ENCODE measurements around the gene DYNC1I1.

The DYNC1I1 gene

DNA sequence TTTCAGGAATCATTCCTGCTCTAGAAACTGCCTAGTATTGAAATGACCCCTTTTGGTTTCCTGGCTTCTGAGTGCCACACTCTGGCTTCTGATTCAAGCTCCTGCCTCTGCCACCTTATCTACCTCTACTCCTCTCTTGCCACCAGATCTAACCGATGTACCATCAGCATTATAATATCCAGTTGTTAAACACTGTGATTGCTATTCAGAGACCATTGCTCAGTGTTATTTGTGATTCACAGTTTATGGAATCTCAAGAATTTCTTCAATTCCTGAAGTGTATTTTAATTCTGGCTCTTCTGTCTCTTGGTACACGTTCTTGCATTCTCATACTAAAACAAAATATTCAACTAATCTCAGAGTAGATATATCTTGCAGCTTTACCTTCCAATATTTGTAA is 88.7 kb downstream of the DYNC1I1 start:
- H3K27me3 ChIP-seq (replicated peaks) = no peaks in the 10 kb centered on the region
- H3K4me3 ChIP-seq (ENCODE audit: low read depth, low read length) = no peak overlapping the region
- TF ChIP-seq, protein P1, sequence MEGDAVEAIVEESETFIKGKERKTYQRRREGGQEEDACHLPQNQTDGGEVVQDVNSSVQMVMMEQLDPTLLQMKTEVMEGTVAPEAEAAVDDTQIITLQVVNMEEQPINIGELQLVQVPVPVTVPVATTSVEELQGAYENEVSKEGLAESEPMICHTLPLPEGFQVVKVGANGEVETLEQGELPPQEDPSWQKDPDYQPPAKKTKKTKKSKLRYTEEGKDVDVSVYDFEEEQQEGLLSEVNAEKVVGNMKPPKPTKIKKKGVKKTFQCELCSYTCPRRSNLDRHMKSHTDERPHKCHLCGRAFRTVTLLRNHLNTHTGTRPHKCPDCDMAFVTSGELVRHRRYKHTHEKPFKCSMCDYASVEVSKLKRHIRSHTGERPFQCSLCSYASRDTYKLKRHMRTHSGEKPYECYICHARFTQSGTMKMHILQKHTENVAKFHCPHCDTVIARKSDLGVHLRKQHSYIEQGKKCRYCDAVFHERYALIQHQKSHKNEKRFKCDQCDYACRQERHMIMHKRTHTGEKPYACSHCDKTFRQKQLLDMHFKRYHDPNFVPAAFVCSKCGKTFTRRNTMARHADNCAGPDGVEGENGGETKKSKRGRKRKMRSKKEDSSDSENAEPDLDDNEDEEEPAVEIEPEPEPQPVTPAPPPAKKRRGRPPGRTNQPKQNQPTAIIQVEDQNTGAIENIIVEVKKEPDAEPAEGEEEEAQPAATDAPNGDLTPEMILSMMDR (IDR thresholded peaks at IDR 0.05; ENCODE audit: low read depth, low read length, missing control alignments) = no peak
- DNase-seq = no peak
- H3K36me3 ChIP-seq (replicated peaks) = no peaks in the 10 kb centered on the region
- H3K27ac ChIP-seq = no peak overlapping the region
- in situ Hi-C loops (cut with HindIII; ENCODE audit: low pct_ligation_motif_present, low sequenced_read_pairs) = no loop called here

DNA sequence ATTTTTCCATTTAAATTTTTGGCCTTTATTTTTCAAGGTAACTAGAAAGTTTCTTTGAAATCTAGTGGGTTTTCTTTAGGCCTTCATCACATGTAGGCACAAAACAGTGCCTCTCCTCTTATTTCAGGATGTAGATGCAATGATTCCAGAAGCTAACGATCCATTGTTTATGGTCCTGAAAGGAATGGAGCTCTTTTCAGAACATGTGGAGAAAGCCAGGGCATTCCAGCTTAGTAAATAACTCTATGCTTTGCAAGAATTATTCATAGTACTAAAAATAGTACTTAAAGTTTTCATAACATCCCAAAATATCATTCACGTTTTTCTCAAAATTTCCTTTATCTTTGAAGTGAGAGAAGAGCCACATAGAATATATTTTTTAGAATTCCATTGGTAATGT is 91.3 kb downstream of the DYNC1I1 start:
- Histone ChIP-seq H3K4me3 (ENCODE audit: low read depth, low read length) (no peak overlapping the region), H3K27ac (no peak overlapping the region), H3K36me3 (replicated peaks) (no peaks in the 10 kb centered on the region), H3K27me3 (replicated peaks) (no peaks in the 10 kb centered on the region)
- DNase-seq = no peak
- TF ChIP-seq, protein P1 (IDR thresholded peaks at IDR 0.05; ENCODE audit: low read depth, low read length, missing control alignments) = no peak
- in situ Hi-C loops (cut with HindIII; ENCODE audit: low pct_ligation_motif_present, low sequenced_read_pairs) = no loop called here

DNA sequence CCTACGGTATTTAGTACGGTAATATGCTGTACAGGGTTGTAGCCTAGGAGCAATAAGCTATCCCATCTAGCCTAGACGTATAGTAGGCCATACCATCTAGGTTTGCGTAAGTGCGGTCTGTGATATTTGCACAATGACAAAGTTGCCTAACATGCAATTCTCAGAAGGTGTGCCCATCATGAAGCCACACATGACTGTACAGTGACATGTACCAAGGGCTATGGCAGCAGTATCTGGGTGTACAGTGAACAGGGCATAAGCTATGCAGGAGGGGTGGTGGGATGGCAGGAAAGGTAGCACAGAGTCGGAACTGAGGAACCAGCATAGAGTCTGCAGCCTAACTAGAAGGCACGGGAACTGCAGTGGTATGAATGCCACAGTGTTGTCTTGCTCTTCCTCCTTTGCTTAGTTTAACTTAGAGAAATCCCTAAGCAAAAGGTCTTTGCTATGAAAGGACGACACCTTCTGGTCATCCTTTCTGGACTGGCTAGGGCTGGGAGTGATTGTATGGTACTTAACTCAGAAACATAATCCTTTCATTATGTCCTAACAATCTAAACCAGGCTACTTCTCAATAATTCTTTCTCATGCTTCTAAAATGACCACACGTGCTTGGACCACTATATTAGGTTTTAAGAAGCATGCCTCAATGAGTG is 93.5 kb downstream of the DYNC1I1 start:
- DNase-seq = peak; percentile 33
- TF ChIP-seq, protein P1 (IDR thresholded peaks at IDR 0.05; ENCODE audit: low read depth, low read length, missing control alignments) = peak; percentile 65

DNA sequence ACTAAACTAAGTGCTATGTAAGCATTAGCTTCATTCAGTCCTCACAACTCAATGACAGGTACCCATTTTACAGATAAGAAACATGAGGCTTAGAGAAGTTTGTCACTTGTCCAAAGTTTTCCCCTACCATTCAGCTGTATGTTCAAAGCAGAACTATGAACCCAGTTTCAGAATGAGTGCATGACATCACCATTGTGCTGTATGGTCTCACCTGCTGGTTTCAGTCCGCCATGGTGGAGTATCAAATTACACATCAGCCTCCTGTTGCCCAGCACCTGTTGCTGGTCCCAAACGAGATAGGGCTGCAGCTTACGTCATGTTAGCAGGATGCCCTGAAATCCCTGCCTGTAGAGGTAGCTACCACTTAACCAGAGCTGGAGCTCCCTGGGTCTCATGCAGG is 95.0 kb downstream of the DYNC1I1 start:
- TF ChIP-seq, protein P1 (IDR thresholded peaks at IDR 0.05; ENCODE audit: low read depth, low read length, missing control alignments) = no peak
- no peak overlapping the region for H3K27ac ChIP-seq
- in situ Hi-C loops (cut with HindIII; ENCODE audit: low pct_ligation_motif_present, low sequenced_read_pairs) = no loop called here
- no peaks in the 10 kb centered on the region for H3K36me3 ChIP-seq (replicated peaks)
- no peaks in the 10 kb centered on the region for H3K27me3 ChIP-seq (replicated peaks)
- DNase-seq = no peak
- no peak overlapping the region for H3K4me3 ChIP-seq (ENCODE audit: low read depth, low read length)

More for the DNA sequence above, 93.5 kb downstream of the DYNC1I1 start:
- Histone ChIP-seq H3K27me3 (replicated peaks) (no peaks in the 10 kb centered on the region), H3K27ac (no peak overlapping the region), H3K4me3 (ENCODE audit: low read depth, low read length) (no peak overlapping the region), H3K36me3 (replicated peaks) (no peaks in the 10 kb centered on the region)
- in situ Hi-C loops (cut with HindIII; ENCODE audit: low pct_ligation_motif_present, low sequenced_read_pairs) = no loop called here

DNA sequence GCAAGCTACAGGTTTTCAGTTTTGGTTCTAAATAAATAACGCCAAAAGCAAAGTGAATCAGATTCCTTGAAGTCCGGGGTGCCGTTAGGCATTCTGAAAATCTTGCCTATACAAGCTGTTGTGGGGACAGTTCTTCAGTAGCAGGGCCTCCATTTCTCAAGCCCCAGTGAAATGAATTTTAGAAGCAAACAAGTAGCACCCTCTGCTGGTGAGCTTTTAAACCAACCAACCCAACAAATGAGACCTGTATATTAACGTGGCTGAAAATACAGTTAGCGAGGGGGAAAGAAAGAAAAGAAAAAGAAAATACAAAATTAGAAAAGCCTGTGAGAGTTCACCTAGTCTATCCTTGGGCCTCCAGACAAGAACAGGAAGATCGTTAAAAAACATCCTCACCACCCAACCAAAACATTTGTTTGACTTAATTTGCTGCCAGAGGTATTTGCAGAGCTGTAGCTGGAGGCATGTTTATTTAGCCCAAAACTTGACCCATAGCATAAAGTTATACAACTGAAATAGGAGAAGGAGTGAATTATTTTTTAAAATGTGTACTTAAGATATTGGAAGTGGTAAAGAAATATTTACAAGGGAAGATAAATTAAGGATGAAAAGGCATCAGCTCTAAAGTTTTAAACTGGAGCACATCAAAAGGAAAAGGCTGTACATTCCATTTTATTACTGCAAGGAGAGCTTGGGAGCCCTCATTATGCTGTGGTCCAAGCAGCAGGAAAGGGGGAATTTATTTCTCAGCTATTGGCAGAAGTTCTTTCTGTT is 98.9 kb downstream of the DYNC1I1 start:
- in situ Hi-C loops (cut with HindIII; ENCODE audit: low pct_ligation_motif_present, low sequenced_read_pairs) = no loop called here
- Histone ChIP-seq H3K4me3 (ENCODE audit: low read depth, low read length) (no peak overlapping the region), H3K27me3 (replicated peaks) (no peaks in the 10 kb centered on the region), H3K27ac (no peak overlapping the region), H3K36me3 (replicated peaks) (no peaks in the 10 kb centered on the region)
- DNase-seq = peak; percentile 59
- TF ChIP-seq, protein P1 (IDR thresholded peaks at IDR 0.05; ENCODE audit: low read depth, low read length, missing control alignments) = peak; percentile 71
